Activated B cell treated with CpG ODN at 0.5 μM for 24 hours (primary cell): ENCODE measurements around the gene ZNF33B. TPM values are rescaled to one million over a fixed set of nuclear protein-coding genes. Genes with fewer than 3 reads are reported as not detected.
"Not testable (repeated sequence)": the region's sequence is repeated elsewhere in the genome, so short reads cannot be mapped to it uniquely, and the experiment has no call there.

Experiments
- ATAC-seq: fragments of 200-7000 bp; cut with Tn5 transposase; one replicate; pipeline ENCODE4 v1.10.0; 2021; ENCODE audit warnings: low read depth, mild to moderate bottlenecking, moderate library complexity
- CTCF ChIA-PET: fragments of 350-600 bp; sonication (Branson Sonifier 250); formaldehyde crosslinking; loops from one replicate; lab custom pipeline; 2021; ENCODE audit warnings: antibody characterized with exemption; lab: Charles Lee
- POLR2A ChIA-PET: fragments of 350-600 bp; sonication (Branson Sonifier 250); formaldehyde crosslinking; loops from one replicate; lab custom pipeline; 2021; ENCODE audit warnings: antibody characterized with exemption; lab: Charles Lee
- DNase-seq: peaks from one replicate; pipeline ENCODE4 v3.0.0; 2022
- H3K27ac Mint-ChIP-seq: one replicate; pipeline ENCODE4 v1.8.0; 2020; ENCODE audit warnings: mixed read lengths
- H3K27me3 Mint-ChIP-seq: one replicate; pipeline ENCODE4 v1.8.0; 2021; ENCODE audit warnings: mixed read lengths
- H3K36me3 Mint-ChIP-seq: one replicate; pipeline ENCODE4 v1.8.0; 2021; ENCODE audit warnings: low read depth, mixed read lengths
- H3K4me1 Mint-ChIP-seq: one replicate; pipeline ENCODE4 v1.8.0; 2021; ENCODE audit warnings: mixed read lengths
- H3K4me3 Mint-ChIP-seq: one replicate; pipeline ENCODE4 v1.8.0; 2020; ENCODE audit warnings: mild to moderate bottlenecking, mixed read lengths
- H3K9me3 Mint-ChIP-seq: one replicate; pipeline ENCODE4 v1.8.0; 2020; ENCODE audit warnings: mixed read lengths
- CTCF ChIP-seq: fragments of 200-600 bp; IDR thresholded peaks from one replicate; pipeline ENCODE4 v1.8.0; 2022; ENCODE audit warnings: antibody characterized with exemption, mild to moderate bottlenecking
- intact Hi-C: fragments of 100-400 bp; cut with micrococcal nuclease; formaldehyde crosslinking; loops from one replicate; pipeline ENCODE4 v1.15.1; 2024
- total RNA-seq: library from RNA; stranded (reverse); gene quantifications from 2 replicates; pipeline ENCODE4 v1.2.3, GENCODE V29; 2022

Gene ZNF33B
- total RNA-seq, result 31.0 and 34.0 TPM in 2 replicates

DNA sequence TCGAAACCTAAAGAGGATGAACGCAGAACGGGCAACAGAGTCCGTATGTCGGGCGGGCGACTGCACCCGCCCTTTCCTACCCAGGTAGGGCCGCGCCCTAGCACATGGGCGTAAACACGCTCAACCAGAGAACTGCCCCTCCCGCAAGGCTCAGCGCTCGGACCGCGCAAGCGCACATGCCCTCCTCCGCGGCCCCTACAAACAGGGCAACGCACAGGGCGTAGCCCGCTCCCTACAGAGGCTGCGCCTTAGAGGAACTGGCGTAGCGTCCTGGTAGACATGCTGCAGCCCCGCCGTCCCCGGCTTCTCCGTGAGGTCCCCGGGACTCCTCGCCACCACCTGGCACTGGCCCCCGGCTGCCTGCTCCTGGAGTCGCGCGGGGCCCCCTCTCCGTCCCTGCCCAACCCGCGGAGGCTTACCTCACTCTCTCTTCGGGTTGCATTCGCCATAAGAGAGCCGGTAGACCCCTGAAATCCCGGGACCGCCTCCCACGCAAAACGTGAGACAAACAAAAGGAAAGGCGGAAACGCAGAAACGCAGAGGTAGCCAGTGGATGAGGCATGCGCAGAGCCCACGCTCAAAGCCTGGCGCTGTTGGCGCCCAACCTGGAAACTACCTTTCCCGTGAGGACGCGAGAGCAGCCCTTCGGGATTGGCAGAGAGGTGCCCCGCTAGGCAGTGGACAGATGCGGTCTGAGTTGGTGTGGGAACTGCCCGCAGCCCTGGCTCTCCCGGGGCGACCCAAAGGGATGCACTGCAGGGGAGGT lies at the start of gene ZNF33B:
TSS of gene ZNF33B (minus strand) at position 516 of the 766 bp plus-strand sequence. CDS start 1,642 bp downstream, outside the sequence.
- Mint-ChIP-seq H3K9me3 (no peaks in the 10 kb centered on the region), H3K4me1 (peaks cover 46% of the 10 kb centered on the region), H3K36me3 (peaks cover 44% of the 10 kb centered on the region), H3K27me3 (no peaks in the 10 kb centered on the region), H3K27ac (peak within 1 kb of the TSS; percentile 96), H3K4me3 (peak within 1 kb of the TSS; percentile 96)
- intact Hi-C loops, result loop anchor here (1.0 to 10.0 kb wide), 10 partner anchors 86 to 1011 kb away; partner anchors contain the start of genes BMS1, CSGALNACT2 and ZNF32
- TF ChIP-seq CTCF, result no peak
- CTCF ChIA-PET, result no interaction called here
- DNase-seq (peak; percentile 88), ATAC-seq (peak; percentile 96)
- POLR2A ChIA-PET, result interaction anchor here (0.6 to 2.5 kb wide), 3 partner anchors 145 to 758 kb away, joined by 5 to 12 read pairs (median 5); partner anchors contain the start of genes BMS1 and CSGALNACT2

DNA sequence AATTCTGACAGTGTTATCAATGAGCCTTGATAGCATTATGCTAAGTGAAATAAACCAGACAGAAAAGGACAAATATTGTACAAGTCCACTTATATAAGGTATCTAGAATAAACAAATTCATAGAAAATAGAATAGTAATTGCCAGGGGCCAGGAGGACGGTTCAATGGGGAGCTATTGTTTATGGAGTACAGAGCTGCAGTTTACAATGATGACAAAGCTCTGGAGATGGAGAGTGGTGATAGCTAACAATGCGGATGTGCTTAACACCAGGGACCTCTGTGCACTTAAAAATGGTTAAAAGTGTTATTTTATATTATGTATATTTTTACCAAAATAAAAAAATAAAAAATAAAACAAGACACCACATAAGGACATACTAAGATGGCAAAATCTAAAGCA lies 46.1 kb upstream of the ZNF33B start:
- Mint-ChIP-seq H3K4me3 (no peak overlapping the region), H3K4me1 (no peaks in the 10 kb centered on the region), H3K27me3 (peaks cover 2% of the 10 kb centered on the region), H3K27ac (no peak overlapping the region), H3K36me3 (no peaks in the 10 kb centered on the region), H3K9me3 (no peaks in the 10 kb centered on the region)
- no peak for TF ChIP-seq CTCF
- no peak for ATAC-seq
- intact Hi-C loops, result no loop called here
- ChIA-PET POLR2A (no interaction called here), CTCF (no interaction called here)
- DNase-seq, result no peak

- no peaks in the 10 kb centered on the region for H3K4me1 Mint-ChIP-seq
- CTCF ChIA-PET, result no interaction called here
- peaks cover 5% of the 10 kb centered on the region for H3K9me3 Mint-ChIP-seq
- POLR2A ChIA-PET, result no interaction called here
- ATAC-seq (no peak), DNase-seq (no peak)
- H3K36me3 Mint-ChIP-seq, result no peaks in the 10 kb centered on the region
- no peak overlapping the region for H3K27ac Mint-ChIP-seq
- H3K4me3 Mint-ChIP-seq, result no peak overlapping the region
- H3K27me3 Mint-ChIP-seq, result peaks cover 4% of the 10 kb centered on the region
- intact Hi-C loops, result no loop called here
- TF ChIP-seq CTCF, result no peak
Measured at GRCh38 chr10:42680267-42680666, 41.9 kb upstream of the ZNF33B start.

DNA sequence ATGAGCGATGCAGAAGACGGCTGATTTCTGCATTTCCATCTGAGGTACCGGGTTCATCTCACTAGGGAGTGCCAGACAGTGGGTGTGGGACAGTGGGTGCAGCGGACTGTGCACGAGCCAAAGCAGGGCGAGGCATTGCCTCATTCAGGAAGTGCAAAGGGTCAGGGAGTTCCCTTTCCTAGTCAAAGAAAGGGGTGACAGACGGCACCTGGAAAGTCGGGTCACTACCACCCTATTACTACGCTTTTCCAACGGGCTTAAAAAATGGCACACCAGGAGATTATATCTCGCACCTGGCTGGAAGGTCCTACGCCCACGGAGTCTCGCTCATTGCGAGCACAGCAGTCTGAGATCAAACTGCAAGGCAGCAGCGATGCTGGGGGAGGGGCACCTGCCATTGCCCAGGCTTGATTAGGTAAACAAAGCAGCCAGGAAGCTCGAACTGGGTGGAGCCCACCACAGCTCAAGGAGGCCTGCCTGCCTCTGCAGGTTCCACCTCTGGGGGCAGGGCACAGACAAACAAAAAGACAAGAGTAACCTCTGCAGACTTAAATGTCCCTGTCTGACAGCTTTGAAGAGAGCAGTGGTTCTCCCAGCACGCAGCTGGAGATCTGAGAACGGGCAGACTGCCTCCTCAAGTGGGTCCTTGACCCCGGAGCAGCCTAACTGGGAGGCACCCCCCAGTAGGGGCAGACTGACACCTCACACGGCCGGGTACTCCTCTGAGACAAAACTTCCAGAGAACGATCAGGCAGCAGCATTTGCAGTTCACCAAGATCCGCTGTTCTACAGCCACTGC lies 27.0 kb upstream of the ZNF33B start:
- POLR2A ChIA-PET, ATAC-seq, CTCF ChIA-PET, H3K27ac Mint-ChIP-seq, H3K4me1 Mint-ChIP-seq, H3K36me3 Mint-ChIP-seq, intact Hi-C loops, DNase-seq, H3K4me3 Mint-ChIP-seq, H3K9me3 Mint-ChIP-seq: not testable (repeated sequence)
- peaks cover 11% of the 10 kb centered on the region for H3K27me3 Mint-ChIP-seq

DNA sequence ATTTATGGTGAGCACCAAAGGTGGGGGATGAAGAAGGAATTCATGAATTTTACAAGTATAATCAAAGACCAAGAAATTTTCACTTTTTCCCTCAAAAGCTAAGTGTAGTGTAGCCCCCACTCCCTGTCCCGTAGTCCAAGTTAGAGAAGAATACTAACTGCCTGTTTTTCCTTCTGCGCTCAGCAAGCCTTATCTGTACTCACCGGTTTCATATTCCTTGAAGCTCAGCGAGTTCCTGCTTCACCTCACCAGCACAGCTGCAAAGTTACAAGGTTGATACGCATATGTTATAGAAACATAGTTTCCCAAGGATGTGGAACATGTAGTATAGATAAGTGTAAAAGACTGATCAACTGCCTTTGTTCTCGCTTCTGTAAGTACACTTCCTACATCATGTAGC lies 16.0 kb upstream of the ZNF33B start:
- intact Hi-C loops, result no loop called here
- ATAC-seq (no peak), DNase-seq (no peak)
- Mint-ChIP-seq H3K27me3 (peaks cover 7% of the 10 kb centered on the region), H3K9me3 (no peaks in the 10 kb centered on the region), H3K4me3 (no peak overlapping the region), H3K27ac (no peak overlapping the region), H3K4me1 (no peaks in the 10 kb centered on the region), H3K36me3 (no peaks in the 10 kb centered on the region)
- ChIA-PET POLR2A (no interaction called here), CTCF (no interaction called here)
- no peak for TF ChIP-seq CTCF
